CD4-positive, CD25-positive, alpha-beta regulatory T cell (primary cell): ENCODE results near the gene SERPINA5. TPM values are rescaled to one million over a fixed set of nuclear protein-coding genes. Genes with fewer than 3 reads are reported as not detected.
"Not testable (repeated sequence)": the region's sequence is repeated elsewhere in the genome, so short reads cannot be mapped to it uniquely, and the experiment has no call there.

ENCODE experiments used
- ATAC-seq, 2 donors: fragments of 150-1000 bp; cut with Tn5 transposase; one replicate each; pipeline ENCODE4 v1.10.0; 2021; ENCODE audit warnings: low read depth in 2 of 2, moderate number of reproducible peaks in 2 of 2, moderate library complexity in 1 of 2
- DNase-seq, 3 donors: peaks; one replicate each; pipeline versions ENCODE4 v3.0.0 to v3.0.0-alpha.2; 2012 to 2022; ENCODE audit warnings: mixed read lengths in 1 of 3
- H3K27ac ChIP-seq: one replicate; pipeline ENCODE4 v1.7.0; 2013; ENCODE audit warnings: mild to moderate bottlenecking, low read length; ENCODE audit not compliant: insufficient read depth, poor library complexity, severe bottlenecking
- H3K27me3 ChIP-seq: one replicate; pipeline ENCODE4 v1.7.0; 2013; ENCODE audit warnings: low read length; ENCODE audit not compliant: control insufficient read depth, insufficient read depth
- H3K36me3 ChIP-seq: one replicate; pipeline ENCODE4 v1.7.0; 2013; ENCODE audit warnings: mild to moderate bottlenecking, low read length, moderate library complexity; ENCODE audit not compliant: control insufficient read depth, insufficient read depth
- H3K4me1 ChIP-seq: 2 replicates; pipeline ENCODE4 v1.7.0; 2013; ENCODE audit warnings: mild to moderate bottlenecking, low read length; ENCODE audit not compliant: insufficient read depth, control insufficient read depth, poor library complexity, severe bottlenecking
- H3K4me3 ChIP-seq: one replicate; pipeline ENCODE4 v1.7.0; 2013; ENCODE audit warnings: low read depth, mild to moderate bottlenecking, low read length, moderate library complexity
- H3K9me3 ChIP-seq, 2 experiments: 1 replicate in 1 of 2; 2 replicates in 1 of 2; pipeline ENCODE4 v1.7.0; 2013; ENCODE audit warnings: low read length in 2 of 2, mild to moderate bottlenecking in 1 of 2, moderate library complexity in 1 of 2; ENCODE audit not compliant: control insufficient read depth in 2 of 2
- H3K27ac Mint-ChIP-seq, 3 donors: one replicate each; pipeline ENCODE4 v1.8.0; 2020 to 2022; ENCODE audit warnings: mild to moderate bottlenecking in 3 of 3, mixed read lengths in 3 of 3, moderate library complexity in 2 of 3
- H3K27me3 Mint-ChIP-seq: one replicate; pipeline ENCODE4 v1.8.0; 2022; ENCODE audit warnings: mild to moderate bottlenecking, mixed read lengths
- H3K36me3 Mint-ChIP-seq: one replicate; pipeline ENCODE4 v1.8.0; 2020; ENCODE audit warnings: mixed read lengths
- H3K4me1 Mint-ChIP-seq, 4 donors: one replicate each; pipeline ENCODE4 v1.8.0; 2020 to 2022; ENCODE audit warnings: mixed read lengths in 4 of 4, mild to moderate bottlenecking in 1 of 4
- H3K4me3 Mint-ChIP-seq, 4 donors: one replicate each; pipeline ENCODE4 v1.8.0; 2020 to 2022; ENCODE audit warnings: mild to moderate bottlenecking in 4 of 4, mixed read lengths in 4 of 4, moderate library complexity in 3 of 4
- H3K9me3 Mint-ChIP-seq, 7 donors: one replicate each; pipeline ENCODE4 v1.8.0; 2020 to 2022; ENCODE audit warnings: mixed read lengths in 7 of 7, mild to moderate bottlenecking in 3 of 7, moderate library complexity in 2 of 7
- polyA plus RNA-seq, 4 donors: library from polyadenylated mRNA; unstranded; fragments of 300-500 nt; fragmentation: Illumina TruSeq; gene quantifications; one replicate each; pipeline ENCODE4 v1.2.3, GENCODE V29; 2021
- total RNA-seq: library from RNA; stranded (reverse); gene quantifications from one replicate; pipeline ENCODE4 v1.2.3, GENCODE V29; 2022

Gene SERPINA5
- total and polyA plus RNA-seq, 5 donors from 2014 or later = not detected

GRCh38 chr14:94573475-94574277 is 7.5 kb upstream of the SERPINA5 start:
- no peaks in the 10 kb centered on the region for H3K36me3 ChIP-seq
- H3K27ac ChIP-seq = no peak overlapping the region
- Mint-ChIP-seq H3K36me3 (no peaks in the 10 kb centered on the region), H3K4me1 (no peaks in the 10 kb centered on the region), H3K27me3 (no peaks in the 10 kb centered on the region), H3K27ac (no peak overlapping the region), H3K4me3 (no peak overlapping the region), H3K9me3 (peaks cover 0 to 2% (median 0%) of the 10 kb centered on the region in 7 donors)
- ATAC-seq (no peak), DNase-seq (no peak)
- no peak overlapping the region for H3K4me3 ChIP-seq
- no peaks in the 10 kb centered on the region for H3K4me1 ChIP-seq
- H3K9me3 ChIP-seq = no peaks in the 10 kb centered on the region
- H3K27me3 ChIP-seq = no peaks in the 10 kb centered on the region

- Mint-ChIP-seq H3K9me3 (peaks cover 0 to 5% (median 0%) of the 10 kb centered on the region in 7 donors), H3K36me3 (no peaks in the 10 kb centered on the region), H3K4me3 (no peak overlapping the region), H3K27ac (no peak overlapping the region), H3K4me1 (no peaks in the 10 kb centered on the region), H3K27me3 (no peaks in the 10 kb centered on the region)
- Histone ChIP-seq H3K36me3 (no peaks in the 10 kb centered on the region), H3K27ac (no peak overlapping the region), H3K27me3 (no peaks in the 10 kb centered on the region), H3K4me3 (no peak overlapping the region), H3K4me1 (no peaks in the 10 kb centered on the region), H3K9me3 (no peaks in the 10 kb centered on the region)
- ATAC-seq = no peak
- DNase-seq = no peak
Observed at GRCh38 chr14:94574336-94574735, 6.9 kb upstream of the SERPINA5 start.

- ATAC-seq = no peak
- Mint-ChIP-seq H3K4me1 (no peaks in the 10 kb centered on the region), H3K9me3 (peaks cover 0 to 4% (median 0%) of the 10 kb centered on the region in 7 donors), H3K36me3 (no peaks in the 10 kb centered on the region), H3K27ac (no peak overlapping the region), H3K4me3 (no peak overlapping the region), H3K27me3 (no peaks in the 10 kb centered on the region)
- no peak for DNase-seq
- no peaks in the 10 kb centered on the region for H3K27me3 ChIP-seq
- no peak overlapping the region for H3K4me3 ChIP-seq
- H3K4me1 ChIP-seq = no peaks in the 10 kb centered on the region
- H3K36me3 ChIP-seq = no peaks in the 10 kb centered on the region
- no peak overlapping the region for H3K27ac ChIP-seq
- H3K9me3 ChIP-seq = no peaks in the 10 kb centered on the region
Observed at GRCh38 chr14:94575730-94576585, 5.3 kb upstream of the SERPINA5 start.

- H3K4me3 ChIP-seq, H3K36me3 ChIP-seq, H3K4me1 Mint-ChIP-seq, H3K27me3 ChIP-seq, DNase-seq, H3K36me3 Mint-ChIP-seq, H3K9me3 Mint-ChIP-seq, H3K27ac ChIP-seq, H3K27me3 Mint-ChIP-seq, H3K4me3 Mint-ChIP-seq, H3K27ac Mint-ChIP-seq, ATAC-seq, H3K9me3 ChIP-seq, H3K4me1 ChIP-seq: not testable (repeated sequence)
Observed at GRCh38 chr14:94577472-94577871, 3.8 kb upstream of the SERPINA5 start.

- Histone ChIP-seq H3K4me1 (no peaks in the 10 kb centered on the region), H3K9me3 (no peaks in the 10 kb centered on the region), H3K36me3 (no peaks in the 10 kb centered on the region), H3K4me3 (no peak overlapping the region), H3K27ac (no peak overlapping the region), H3K27me3 (no peaks in the 10 kb centered on the region)
- Mint-ChIP-seq H3K4me3 (no peak overlapping the region), H3K4me1 (no peaks in the 10 kb centered on the region), H3K27ac (no peak overlapping the region), H3K9me3 (peaks cover 0 to 7% (median 0%) of the 10 kb centered on the region in 7 donors), H3K27me3 (no peaks in the 10 kb centered on the region), H3K36me3 (no peaks in the 10 kb centered on the region)
- DNase-seq (no peak), ATAC-seq (no peak)
Observed at GRCh38 chr14:94578712-94579111, 2.5 kb upstream of the SERPINA5 start.

GRCh38 chr14:94582199-94582750 is 1.0 kb downstream of the SERPINA5 start:
- Mint-ChIP-seq H3K36me3 (no peaks in the 10 kb centered on the region), H3K27me3 (no peaks in the 10 kb centered on the region), H3K9me3 (peaks cover 0 to 7% (median 0%) of the 10 kb centered on the region in 7 donors), H3K4me1 (no peaks in the 10 kb centered on the region), H3K27ac (no peak overlapping the region), H3K4me3 (no peak overlapping the region)
- Histone ChIP-seq H3K27ac (no peak overlapping the region), H3K4me3 (no peak overlapping the region), H3K27me3 (no peaks in the 10 kb centered on the region), H3K36me3 (no peaks in the 10 kb centered on the region), H3K9me3 (no peaks in the 10 kb centered on the region), H3K4me1 (no peaks in the 10 kb centered on the region)
- DNase-seq (no peak), ATAC-seq (no peak)

- Mint-ChIP-seq H3K4me3 (no peak overlapping the region), H3K27me3 (no peaks in the 10 kb centered on the region), H3K27ac (no peak overlapping the region), H3K9me3 (peaks cover 0 to 7% (median 0%) of the 10 kb centered on the region in 7 donors), H3K36me3 (no peaks in the 10 kb centered on the region), H3K4me1 (no peaks in the 10 kb centered on the region)
- no peak for DNase-seq
- no peak for ATAC-seq
- Histone ChIP-seq H3K9me3 (no peaks in the 10 kb centered on the region), H3K36me3 (no peaks in the 10 kb centered on the region), H3K4me3 (no peak overlapping the region), H3K27me3 (no peaks in the 10 kb centered on the region), H3K27ac (no peak overlapping the region), H3K4me1 (no peaks in the 10 kb centered on the region)
Observed at GRCh38 chr14:94582851-94583250, 1.6 kb downstream of the SERPINA5 start.
